ENCODE measurements around the gene CFAP46. TPM values are rescaled to one million over a fixed set of nuclear protein-coding genes. Genes with fewer than 3 reads are reported as not detected.

Gene CFAP46
- polyA plus RNA-seq, 1 donor from 2014 or later: 2.6 TPM

- H3K4me2 ChIP-seq (ENCODE audit: low read length): no peak overlapping the region
- no peak overlapping the region for H3K9ac ChIP-seq (ENCODE audit: low read length)
- H3K4me3 ChIP-seq (ENCODE audit: low read length): no peak overlapping the region
- H3K9me3 ChIP-seq (ENCODE audit: low read length): no peaks in the 10 kb centered on the region
- no peaks in the 10 kb centered on the region for H3K36me3 ChIP-seq (ENCODE audit: insufficient read depth, low read length)
- H3K27me3 ChIP-seq (ENCODE audit: insufficient read depth, low read depth, low read length): no peaks in the 10 kb centered on the region
- H3K9me2 ChIP-seq (ENCODE audit: insufficient read depth, low read length): no peaks in the 10 kb centered on the region
- no peak overlapping the region for H2AFZ ChIP-seq (ENCODE audit: low read depth, low read length)
- no peaks in the 10 kb centered on the region for H3K79me2 ChIP-seq (replicated peaks; ENCODE audit: insufficient read depth, low read length)
- no peaks in the 10 kb centered on the region for H4K20me1 ChIP-seq (ENCODE audit: insufficient read depth)
- no peak overlapping the region for H3K27ac ChIP-seq (ENCODE audit: low read length)
- no peaks in the 10 kb centered on the region for H3F3A ChIP-seq (ENCODE audit: insufficient read depth, low read length, poor library complexity, severe bottlenecking)
- TF ChIP-seq TAF1 (IDR thresholded peaks at IDR 0.05; ENCODE audit: low read depth) (no peak), EP300 (conservative IDR thresholded peaks at IDR 0.05; ENCODE audit: poor library complexity, severe bottlenecking) (no peak)
Observed at GRCh38 chr10:132983252-132984007, 41.1 kb upstream of the CFAP46 start.

- no peaks in the 10 kb centered on the region for H3F3A ChIP-seq (ENCODE audit: insufficient read depth, low read length, poor library complexity, severe bottlenecking)
- TF ChIP-seq CTCF (IDR thresholded peaks at IDR 0.05; ENCODE audit: poor library complexity, severe bottlenecking) (no peak), RAD21 (conservative IDR thresholded peaks at IDR 0.05) (no peak), MXI1 (conservative IDR thresholded peaks at IDR 0.05; ENCODE audit: poor library complexity, severe bottlenecking) (no peak), EZH2 (IDR thresholded peaks at IDR 0.05; ENCODE audit: borderline replicate concordance, insufficient read depth, low read length, poor library complexity, severe bottlenecking) (no peak), REST (IDR thresholded peaks at IDR 0.05; ENCODE audit: borderline replicate concordance) (no peak), TAF1 (IDR thresholded peaks at IDR 0.05; ENCODE audit: low read depth) (no peak), EP300 (conservative IDR thresholded peaks at IDR 0.05; ENCODE audit: poor library complexity, severe bottlenecking) (no peak)
- H3K27me3 ChIP-seq (ENCODE audit: insufficient read depth, low read depth, low read length): no peaks in the 10 kb centered on the region
- no peaks in the 10 kb centered on the region for H3K9me2 ChIP-seq (ENCODE audit: insufficient read depth, low read length)
- H3K9ac ChIP-seq (ENCODE audit: low read length): no peak overlapping the region
- H3K79me2 ChIP-seq (replicated peaks; ENCODE audit: insufficient read depth, low read length): no peaks in the 10 kb centered on the region
- H4K20me1 ChIP-seq (ENCODE audit: insufficient read depth): no peaks in the 10 kb centered on the region
- no peaks in the 10 kb centered on the region for H3K36me3 ChIP-seq (ENCODE audit: insufficient read depth, low read length)
- no peak overlapping the region for H3K27ac ChIP-seq (ENCODE audit: low read length)
- H3K4me3 ChIP-seq (ENCODE audit: low read length): no peak overlapping the region
- no peak overlapping the region for H2AFZ ChIP-seq (ENCODE audit: low read depth, low read length)
- H3K9me3 ChIP-seq (ENCODE audit: low read length): no peaks in the 10 kb centered on the region
- no peak overlapping the region for H3K4me2 ChIP-seq (ENCODE audit: low read length)
Observed at GRCh38 chr10:132982301-132982989, 40.1 kb upstream of the CFAP46 start.

All from neural cell (in vitro differentiated cells).